Thyroid gland (tissue), 4 donors: ENCODE results near the gene TIMM10.

Experiments
- CTCF ChIP-seq, 6 experiments: fragments of 200-600 bp in 3 of 6; fragments of 450-650 bp in 3 of 6; sonication (generic) in 3 of 6; IDR thresholded peaks; one replicate each; pipeline ENCODE4 v1.5.1; 2016 to 2019; ENCODE audit warnings: antibody characterized with exemption in 6 of 6, mild to moderate bottlenecking in 2 of 6, inconsistent platforms in 1 of 6, moderate library complexity in 1 of 6
- POLR2A ChIP-seq, 2 donors: fragments of 450-650 bp; IDR thresholded peaks; one replicate each; pipeline ENCODE4 v1.6.1; 2017; ENCODE audit warnings: antibody characterized with exemption in 2 of 2, mild to moderate bottlenecking in 2 of 2, moderate library complexity in 1 of 2

GRCh38 chr11:57512646-57513451, 17.7 kb downstream of the TIMM10 start:
- no peak for TF ChIP-seq CTCF (IDR thresholded peaks at IDR 0.05)
- no peak for TF ChIP-seq POLR2A (IDR thresholded peaks at IDR 0.05)
